ENCODE data around the gene OSBPL2.

DNA sequence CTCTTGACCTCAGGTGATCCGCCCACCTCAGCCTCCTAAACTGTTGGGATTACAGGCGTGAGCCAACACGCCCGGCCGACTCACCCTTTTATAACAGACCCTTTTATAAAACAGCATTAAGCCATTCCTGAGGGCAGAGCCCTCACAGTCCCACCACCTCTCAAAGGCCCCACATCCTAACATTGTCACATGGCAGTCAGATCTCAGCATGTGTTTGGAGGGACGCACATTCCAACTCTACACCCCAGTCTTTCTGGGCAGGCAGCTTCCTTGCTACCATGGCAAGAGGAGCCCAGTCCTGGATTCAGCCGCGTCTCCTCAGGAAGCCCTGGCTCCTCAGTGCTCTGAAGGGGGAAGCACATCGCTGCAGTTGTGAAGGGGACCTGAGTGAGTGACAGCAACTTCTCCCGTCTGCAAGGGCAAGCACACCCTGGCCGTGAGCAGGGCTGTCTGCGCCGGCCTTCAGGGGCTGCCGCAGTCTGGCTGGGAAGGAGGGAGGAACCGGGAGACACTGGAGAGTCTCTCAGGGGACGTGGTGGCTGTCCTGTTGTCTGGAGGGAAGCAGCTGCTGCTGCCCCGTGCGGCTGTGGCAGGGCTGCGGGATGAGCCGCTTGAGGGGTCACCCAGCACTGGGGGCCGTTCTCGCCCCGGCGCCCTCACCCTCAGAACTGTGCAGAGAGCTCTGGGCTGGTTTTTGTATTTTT lies 15.9 kb downstream of the OSBPL2 start:
- TF ChIP-seq EZH2 (IDR thresholded peaks at IDR 0.05; ENCODE audit: low read length): no peak
- TF ChIP-seq, protein P1, sequence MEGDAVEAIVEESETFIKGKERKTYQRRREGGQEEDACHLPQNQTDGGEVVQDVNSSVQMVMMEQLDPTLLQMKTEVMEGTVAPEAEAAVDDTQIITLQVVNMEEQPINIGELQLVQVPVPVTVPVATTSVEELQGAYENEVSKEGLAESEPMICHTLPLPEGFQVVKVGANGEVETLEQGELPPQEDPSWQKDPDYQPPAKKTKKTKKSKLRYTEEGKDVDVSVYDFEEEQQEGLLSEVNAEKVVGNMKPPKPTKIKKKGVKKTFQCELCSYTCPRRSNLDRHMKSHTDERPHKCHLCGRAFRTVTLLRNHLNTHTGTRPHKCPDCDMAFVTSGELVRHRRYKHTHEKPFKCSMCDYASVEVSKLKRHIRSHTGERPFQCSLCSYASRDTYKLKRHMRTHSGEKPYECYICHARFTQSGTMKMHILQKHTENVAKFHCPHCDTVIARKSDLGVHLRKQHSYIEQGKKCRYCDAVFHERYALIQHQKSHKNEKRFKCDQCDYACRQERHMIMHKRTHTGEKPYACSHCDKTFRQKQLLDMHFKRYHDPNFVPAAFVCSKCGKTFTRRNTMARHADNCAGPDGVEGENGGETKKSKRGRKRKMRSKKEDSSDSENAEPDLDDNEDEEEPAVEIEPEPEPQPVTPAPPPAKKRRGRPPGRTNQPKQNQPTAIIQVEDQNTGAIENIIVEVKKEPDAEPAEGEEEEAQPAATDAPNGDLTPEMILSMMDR (optimal IDR thresholded peaks at IDR 0.05 in 1 of 3, IDR thresholded peaks at IDR 0.05 in 1 of 3, conservative IDR thresholded peaks at IDR 0.05 in 1 of 3; ENCODE audit: extremely low read depth in 1 of 3, insufficient read depth in 2 of 3, low read length in 3 of 3): no peak

All from keratinocyte (primary cell).